Pancreas (tissue), 10 donors: ENCODE data around the gene GCG. TPM values are rescaled to one million over a fixed set of nuclear protein-coding genes. Genes with fewer than 3 reads are reported as not detected.
A peak's percentile ranks its signal among the peaks of the same experiment; 100 is the strongest.

ENCODE experiments used
- ATAC-seq, 4 donors: fragments of 200-7000 bp; cut with Tn5 transposase; one replicate each; pipeline versions ENCODE4 v1.8.0 to v1.9.1; 2020; ENCODE audit warnings: mild to moderate bottlenecking in 4 of 4, moderate library complexity in 4 of 4
- DNase-seq, 6 donors: peaks; one replicate each; pipeline ENCODE4 v3.0.0-alpha.2; 2020
- FAIRE-seq: peaks from 2 replicates; lab custom pipeline; 2012; peaks lifted over from hg19 to GRCh38; lab: Jason Lieb, UNC
- H3K27ac ChIP-seq, 4 donors: fragments of 200-600 bp; sonication (generic); 1 replicate in 3 of 4; 2 replicates in 1 of 4; pipeline versions ENCODE4 v1.5.0 to v1.8.0; 2020
- H3K27me3 ChIP-seq, 4 donors: fragments of 200-600 bp; one replicate each; pipeline ENCODE4 v1.8.0; 2021
- H3K36me3 ChIP-seq, 3 donors: fragments of 200-600 bp; sonication (generic) in 1 of 3; one replicate each; pipeline versions ENCODE4 v1.5.0 to v1.8.0; 2020 to 2021
- H3K4me1 ChIP-seq, 3 donors: fragments of 200-600 bp; one replicate each; pipeline ENCODE4 v1.8.0; 2021
- H3K4me3 ChIP-seq, 4 donors: fragments of 200-600 bp; sonication (generic) in 2 of 4; one replicate each; pipeline versions ENCODE4 v1.5.0 to v1.8.0; 2020 to 2021
- H3K9me3 ChIP-seq, 4 donors: fragments of 200-600 bp; one replicate each; pipeline ENCODE4 v1.8.0; 2021
- CTCF ChIP-seq, 4 donors: fragments of 200-600 bp; sonication (generic) in 3 of 4; IDR thresholded peaks; one replicate each; pipeline versions ENCODE4 v1.5.0 to v1.8.0; 2021; ENCODE audit warnings: antibody characterized with exemption in 4 of 4
- WGBS, 2 donors: extraction: QIAGEN DNeasy Blood & Tissue Kit; methylation state at CpG; one replicate each; pipeline ENCODE4 v1.1.7; 2013; 5-methylcytosine and 5-hydroxymethylcytosine counted together
- intact Hi-C, 3 donors: fragments of 100-400 bp; cut with DNase I; formaldehyde crosslinking; loops; one replicate each; pipeline versions ENCODE4 v1.11.1 to v1.14.2; 2022
- polyA plus RNA-seq, 2 donors: library from polyadenylated mRNA; stranded (reverse); fragments of 200-250 nt; gene quantifications; one replicate each; pipeline ENCODE4 v1.2.3, GENCODE V29; 2013
- total RNA-seq, 6 donors: library from RNA; stranded (reverse); fragmentation: NEBNext Ultra II Directional in 4 of 6; extraction: Animal tissue kit (Norgen Biotek cat#: 25700) in 4 of 6; gene quantifications; one replicate each; pipeline versions ENCODE4 v1.2.1 to v1.2.4, GENCODE V29; 2021 to 2023
- donor health status: healthy with polysubstance abuse.
- donor health status: DM: no; HTN: no; CAD: no; lungs with moderate emphysema.
- donor health status: DM: no; HTN: no; CAD: no.
- donor health status: control.
- donor health status: control.
- donor health status: Bipolar disorder and iron deficiency.
- donor health status: DM: yes; HTN: yes; CAD: no.
- donor health status: DM: no; HTN: no; CAD: no.
- donor health status: DM: no; HTN: no; CAD: no.
- donor health status: DM: yes; HTN: yes; CAD: no.

The GCG gene
- total and polyA plus RNA-seq, 8 donors: 92.8 to 9,451 (median 384) TPM

- no peak for TF ChIP-seq CTCF (IDR thresholded peaks at IDR 0.05)
- intact Hi-C loops: no loop called here
- H3K36me3 ChIP-seq: no peaks in the 10 kb centered on the region
- H3K27ac ChIP-seq: no peak overlapping the region
- no peaks in the 10 kb centered on the region for H3K9me3 ChIP-seq
- 43 to 45% methylated on average over 3 of the region's 3 CpGs for WGBS, 2 donors
- H3K4me3 ChIP-seq: no peak overlapping the region
- DNase-seq: no peak
- no peak for ATAC-seq
- FAIRE-seq: no peak
- no peaks in the 10 kb centered on the region for H3K4me1 ChIP-seq
- no peaks in the 10 kb centered on the region for H3K27me3 ChIP-seq
Measured at GRCh38 chr2:162103443-162104009, 48.5 kb downstream of the GCG start.

- ATAC-seq (peak in 1 of 4 donors; percentile 28), DNase-seq (no peak), FAIRE-seq (no peak)
- Histone ChIP-seq H3K27me3 (no peaks in the 10 kb centered on the region), H3K4me1 (no peaks in the 10 kb centered on the region), H3K27ac (no peak overlapping the region), H3K36me3 (no peaks in the 10 kb centered on the region), H3K9me3 (no peaks in the 10 kb centered on the region), H3K4me3 (no peak overlapping the region)
- TF ChIP-seq CTCF (IDR thresholded peaks at IDR 0.05): no peak
- 54 to 61% methylated on average over 1 of the region's 1 CpG for WGBS, 2 donors
- intact Hi-C loops: no loop called here
Measured at GRCh38 chr2:162100579-162100978, 51.5 kb downstream of the GCG start.

GRCh38 chr2:162099836-162100235 is 52.2 kb downstream of the GCG start:
- H3K4me1 ChIP-seq: no peaks in the 10 kb centered on the region
- no peak overlapping the region for H3K27ac ChIP-seq
- intact Hi-C loops: no loop called here
- no peaks in the 10 kb centered on the region for H3K9me3 ChIP-seq
- H3K27me3 ChIP-seq: no peaks in the 10 kb centered on the region
- FAIRE-seq: no peak
- ATAC-seq: no peak
- TF ChIP-seq CTCF (IDR thresholded peaks at IDR 0.05): no peak
- no peak for DNase-seq
- WGBS, 2 donors: 96 to 97% methylated on average over 5 of the region's 5 CpGs
- no peaks in the 10 kb centered on the region for H3K36me3 ChIP-seq
- no peak overlapping the region for H3K4me3 ChIP-seq

Other genes with a start within 250 kb of the GCG start
- 1 to 10 TPM in 5 of 6 donors, under 1 TPM in 1; 0.98 to 3.4 (median 2.4) TPM for gene DPP4, start 78.0 kb downstream of the GCG start, total RNA-seq
- 1 to 10 TPM; 1.3 to 6.4 TPM for gene DPP4, start 78.0 kb downstream of the GCG start, polyA plus RNA-seq
- 10 to 100 TPM in 2 of 6 donors, 1 to 10 TPM in 3, under 1 TPM in 1; 0.98 to 17.0 (median 3.1) TPM for gene FAP, start 91.2 kb upstream of the GCG start, total RNA-seq
- 10 to 100 TPM; 11.9 to 38.1 TPM for gene FAP, start 91.2 kb upstream of the GCG start, polyA plus RNA-seq
- 10 to 100 TPM in 2 of 6 donors, 1 to 10 TPM in 4; 5.7 to 19.5 (median 7.6) TPM for gene IFIH1, start 166.4 kb upstream of the GCG start, total RNA-seq
- 1 to 10 TPM; 6.2 to 8.5 TPM for gene IFIH1, start 166.4 kb upstream of the GCG start, polyA plus RNA-seq
- gene GCA, start 191.9 kb upstream of the GCG start, total RNA-seq: 10 to 100 TPM; 13.5 to 27.0 (median 16.1) TPM
- 10 to 100 TPM; 11.3 to 18.1 TPM for gene GCA, start 191.9 kb upstream of the GCG start, polyA plus RNA-seq